Spleen (tissue), 11 donors: ENCODE data around the gene FAM227A. TPM values are rescaled to one million over a fixed set of nuclear protein-coding genes. Genes with fewer than 3 reads are reported as not detected.

Source experiments
- DNase-seq: peaks from one replicate; pipeline ENCODE4 v3.0.0-alpha.2; 2020
- H3K27ac ChIP-seq, 8 donors: fragments of 200-600 bp; sonication (generic) in 7 of 8; 1 replicate in 4 of 8; 2 replicates in 4 of 8; pipeline versions ENCODE4 v1.5.0 to v1.8.0; 2016 to 2021; ENCODE audit warnings: inconsistent platforms in 4 of 8, mild to moderate bottlenecking in 4 of 8, moderate library complexity in 1 of 8
- H3K27me3 ChIP-seq, 7 donors: fragments of 200-600 bp; sonication (generic) in 6 of 7; replicated peaks in 1 of 7; 1 replicate in 4 of 7; 2 replicates in 3 of 7; pipeline versions ENCODE4 v1.5.0 to v1.8.0; 2016 to 2021; ENCODE audit warnings: inconsistent platforms in 3 of 7, mild to moderate bottlenecking in 1 of 7
- H3K36me3 ChIP-seq, 6 donors: fragments of 200-600 bp; sonication (generic) in 5 of 6; 1 replicate in 4 of 6; 2 replicates in 2 of 6; pipeline versions ENCODE4 v1.5.0 to v1.8.0; 2016 to 2021; ENCODE audit warnings: inconsistent platforms in 2 of 6
- H3K4me1 ChIP-seq, 6 donors: fragments of 200-600 bp; sonication (generic) in 5 of 6; 1 replicate in 3 of 6; 2 replicates in 3 of 6; pipeline versions ENCODE4 v1.5.0 to v1.8.0; 2016 to 2021; ENCODE audit warnings: inconsistent platforms in 3 of 6
- H3K4me3 ChIP-seq, 8 donors: fragments of 200-600 bp; sonication (generic) in 7 of 8; 1 replicate in 4 of 8; 2 replicates in 4 of 8; pipeline versions ENCODE4 v1.5.0 to v1.8.0; 2016 to 2021; ENCODE audit warnings: inconsistent platforms in 4 of 8, mild to moderate bottlenecking in 4 of 8, moderate library complexity in 2 of 8
- H3K9me3 ChIP-seq, 8 donors: fragments of 200-600 bp; sonication (generic) in 7 of 8; 1 replicate in 4 of 8; 2 replicates in 4 of 8; pipeline versions ENCODE4 v1.5.0 to v1.8.0; 2016 to 2021; ENCODE audit warnings: inconsistent platforms in 4 of 8
- CTCF ChIP-seq, 11 experiments: fragments of 200-600 bp in 7 of 11; fragments of 450-650 bp in 4 of 11; sonication (generic) in 4 of 11; IDR thresholded peaks in 8 of 11; conservative IDR thresholded peaks in 3 of 11; 1 replicate in 7 of 11; 2 replicates in 4 of 11; pipeline versions ENCODE4 v1.4.0 to v1.8.0; 2016 to 2021; ENCODE audit warnings: antibody characterized with exemption in 11 of 11, inconsistent platforms in 4 of 11, mild to moderate bottlenecking in 1 of 11
- POLR2A ChIP-seq, 3 donors: fragments of 450-650 bp; IDR thresholded peaks; one replicate each; pipeline ENCODE4 v1.5.1; 2017; ENCODE audit warnings: antibody characterized with exemption in 3 of 3, mild to moderate bottlenecking in 1 of 3
- POLR2AphosphoS5 ChIP-seq, 3 donors: sonication (generic); formaldehyde crosslinking; IDR thresholded peaks; one replicate each; pipeline ENCODE4 v1.5.1; 2017; ENCODE audit warnings: antibody characterized with exemption in 3 of 3
- WGBS, 5 donors: extraction: QIAGEN DNeasy Blood & Tissue Kit in 3 of 5; methylation state at CpG; one replicate each; pipeline versions ENCODE4 v1.1.5 to v1.1.7; 2013 to 2018; 5-methylcytosine and 5-hydroxymethylcytosine counted together
- intact Hi-C: fragments of 100-400 bp; cut with DNase I; formaldehyde crosslinking; loops from one replicate; pipeline ENCODE4 v1.15.0; 2023; ENCODE audit warnings: low total_unique reads
- polyA plus RNA-seq, 3 donors: library from polyadenylated mRNA; stranded (reverse); fragments of 200-250 nt; gene quantifications; one replicate each; pipeline ENCODE4 v1.2.1, GENCODE V29; 2013
- total RNA-seq, 7 donors: library from RNA; depleted of rRNA in 3 of 7; stranded (reverse); fragments of >200 nt in 3 of 7; fragmentation: NEBNext Ultra II Directional in 4 of 7; extraction: Animal tissue kit (Norgen Biotek cat#: 25700) in 4 of 7; gene quantifications; one replicate each; pipeline versions ENCODE4 v1.1.0 to v1.2.1, GENCODE V29; 2016 to 2021
- donor health status: healthy with polysubstance abuse.
- donor health status: DM: no; HTN: no; CAD: no; lungs with moderate emphysema.
- donor health status: DM: no; HTN: no; CAD: no.
- donor health status: Bipolar disorder and iron deficiency.
- donor health status: healthy.
- donor health status: DM: no; HTN: no; CAD: no.
- donor health status: DM: yes; HTN: yes; CAD: no.

FAM227A gene
- total and polyA plus RNA-seq, 10 donors = 0.02 to 3.0 (median 0.26) TPM; not detected in 1

DNA sequence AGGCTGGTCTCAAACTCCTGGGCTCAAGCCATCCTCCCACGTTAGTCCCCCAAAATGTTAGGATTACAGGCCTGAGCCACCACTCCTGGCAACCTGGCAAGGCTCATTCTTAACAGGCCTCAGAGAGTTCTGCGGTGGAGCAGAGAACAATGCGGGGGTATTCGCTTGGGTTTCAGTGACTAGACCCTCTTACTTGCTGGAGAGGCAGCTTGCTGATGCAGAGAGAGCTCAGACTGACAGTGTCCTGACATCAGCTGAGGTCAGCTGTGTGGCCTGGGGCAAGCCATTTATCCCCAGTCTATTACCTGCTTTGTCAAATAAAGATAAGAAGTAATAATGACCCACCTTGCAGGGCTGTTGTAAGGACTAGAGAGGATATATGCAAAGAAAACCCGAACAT lies 46.0 kb downstream of the FAM227A start:
- intact Hi-C loops = no loop called here
- TF ChIP-seq POLR2A (IDR thresholded peaks at IDR 0.05) (no peak), CTCF (IDR thresholded peaks at IDR 0.05 in 8 of 11, conservative IDR thresholded peaks at IDR 0.05 in 3 of 11) (no peak), POLR2AphosphoS5 (IDR thresholded peaks at IDR 0.05) (no peak)

GRCh38 chr22:38608992-38609750 lies 47.0 kb downstream of the FAM227A start:
- H3K4me1 ChIP-seq = no peaks in the 10 kb centered on the region
- DNase-seq = no peak
- no peak for TF ChIP-seq POLR2A (IDR thresholded peaks at IDR 0.05)
- H3K27ac ChIP-seq = no peak overlapping the region
- no peaks in the 10 kb centered on the region for H3K9me3 ChIP-seq
- 82 to 91% (median 86%) methylated on average over 13 of the region's 13 CpGs for WGBS, 5 donors
- H3K27me3 ChIP-seq = peaks cover 0 to 5% (median 0%) of the 10 kb centered on the region in 7 donors
- no peaks in the 10 kb centered on the region for H3K36me3 ChIP-seq
- intact Hi-C loops = no loop called here
- H3K4me3 ChIP-seq = no peak overlapping the region

More for the DNA sequence above, 46.0 kb downstream of the FAM227A start:
- no peak overlapping the region for H3K27ac ChIP-seq
- no peak overlapping the region for H3K4me3 ChIP-seq
- H3K36me3 ChIP-seq = no peaks in the 10 kb centered on the region
- H3K9me3 ChIP-seq = no peaks in the 10 kb centered on the region
- H3K27me3 ChIP-seq = peaks cover 0 to 6% (median 0%) of the 10 kb centered on the region in 7 donors
- no peak for DNase-seq
- 85 to 96% (median 92%) methylated on average over 5 of the region's 5 CpGs for WGBS, 5 donors
- H3K4me1 ChIP-seq = no peaks in the 10 kb centered on the region

DNA sequence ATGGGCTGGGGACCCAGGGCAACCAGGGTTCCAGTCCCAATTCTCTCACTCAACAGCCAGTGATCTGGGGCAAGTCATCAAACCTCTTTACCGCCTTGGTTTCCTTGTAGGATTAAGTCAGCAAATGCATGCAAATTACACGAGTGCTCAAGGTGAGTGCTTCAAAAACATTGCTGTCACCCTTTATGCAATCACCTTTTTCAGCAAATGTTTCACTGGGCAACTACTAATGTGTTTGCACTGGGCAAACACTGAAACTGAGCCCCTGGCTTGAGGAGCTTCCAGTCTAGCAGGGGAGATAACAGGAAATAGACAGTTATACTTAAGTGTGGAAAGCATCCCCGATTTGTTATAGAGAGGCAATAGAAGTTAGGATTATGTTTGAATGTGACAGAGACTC lies 48.5 kb downstream of the FAM227A start:
- WGBS, 5 donors = 80 to 94% (median 85%) methylated on average over 3 of the region's 3 CpGs

DNA sequence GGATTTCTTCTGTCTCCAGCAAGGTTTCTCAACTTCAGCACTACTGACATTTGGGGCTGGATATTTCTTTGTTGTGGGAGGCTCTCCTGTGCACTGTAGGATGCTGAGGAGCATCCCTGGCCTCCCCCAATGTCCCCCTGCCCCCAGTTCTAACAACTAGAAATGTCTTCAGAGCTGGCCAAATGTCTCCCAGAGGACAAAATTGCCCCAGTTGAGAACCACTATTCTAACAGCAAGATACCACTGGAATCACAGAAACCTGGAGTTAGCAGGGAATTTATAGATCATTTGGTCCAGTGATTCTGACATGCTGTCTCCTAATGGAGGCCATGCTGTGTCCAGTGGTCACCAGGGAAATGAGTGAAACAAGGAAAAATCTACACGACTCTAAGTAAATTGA lies 54.0 kb downstream of the FAM227A start:
- no peak overlapping the region for H3K4me3 ChIP-seq
- no peaks in the 10 kb centered on the region for H3K9me3 ChIP-seq
- intact Hi-C loops = no loop called here
- H3K27me3 ChIP-seq = no peaks in the 10 kb centered on the region
- TF ChIP-seq CTCF (IDR thresholded peaks at IDR 0.05 in 8 of 11, conservative IDR thresholded peaks at IDR 0.05 in 3 of 11) (no peak), POLR2A (IDR thresholded peaks at IDR 0.05) (no peak), POLR2AphosphoS5 (IDR thresholded peaks at IDR 0.05) (no peak)
- H3K27ac ChIP-seq = no peak overlapping the region
- DNase-seq = no peak
- WGBS, 5 donors = 85 to 100% (median 90%) methylated on average over 1 of the region's 1 CpG
- H3K36me3 ChIP-seq = no peaks in the 10 kb centered on the region
- H3K4me1 ChIP-seq = no peaks in the 10 kb centered on the region

More for the DNA sequence above, 48.5 kb downstream of the FAM227A start:
- no peak overlapping the region for H3K27ac ChIP-seq
- no peak for TF ChIP-seq POLR2AphosphoS5 (IDR thresholded peaks at IDR 0.05)
- TF ChIP-seq POLR2A (IDR thresholded peaks at IDR 0.05) = no peak
- TF ChIP-seq CTCF (IDR thresholded peaks at IDR 0.05 in 8 of 11, conservative IDR thresholded peaks at IDR 0.05 in 3 of 11) = no peak
- intact Hi-C loops = no loop called here
- DNase-seq = no peak
- H3K4me1 ChIP-seq = no peaks in the 10 kb centered on the region
- no peak overlapping the region for H3K4me3 ChIP-seq
- no peaks in the 10 kb centered on the region for H3K27me3 ChIP-seq
- H3K9me3 ChIP-seq = no peaks in the 10 kb centered on the region
- no peaks in the 10 kb centered on the region for H3K36me3 ChIP-seq
